GM21381 (cell line): ENCODE data around the gene WNK2.
"Not testable (repeated sequence)": the region's sequence is repeated elsewhere in the genome, so short reads cannot be mapped to it uniquely, and the experiment has no call there.

Experiments used
- ATAC-seq: cut with Tn5 transposase; IDR thresholded peaks from one replicate; pipeline ENCODE4 v1.9.1; 2021; ENCODE audit warnings: mild to moderate bottlenecking, moderate library complexity; ENCODE audit not compliant: unreplicated experiment

The WNK2 gene

DNA sequence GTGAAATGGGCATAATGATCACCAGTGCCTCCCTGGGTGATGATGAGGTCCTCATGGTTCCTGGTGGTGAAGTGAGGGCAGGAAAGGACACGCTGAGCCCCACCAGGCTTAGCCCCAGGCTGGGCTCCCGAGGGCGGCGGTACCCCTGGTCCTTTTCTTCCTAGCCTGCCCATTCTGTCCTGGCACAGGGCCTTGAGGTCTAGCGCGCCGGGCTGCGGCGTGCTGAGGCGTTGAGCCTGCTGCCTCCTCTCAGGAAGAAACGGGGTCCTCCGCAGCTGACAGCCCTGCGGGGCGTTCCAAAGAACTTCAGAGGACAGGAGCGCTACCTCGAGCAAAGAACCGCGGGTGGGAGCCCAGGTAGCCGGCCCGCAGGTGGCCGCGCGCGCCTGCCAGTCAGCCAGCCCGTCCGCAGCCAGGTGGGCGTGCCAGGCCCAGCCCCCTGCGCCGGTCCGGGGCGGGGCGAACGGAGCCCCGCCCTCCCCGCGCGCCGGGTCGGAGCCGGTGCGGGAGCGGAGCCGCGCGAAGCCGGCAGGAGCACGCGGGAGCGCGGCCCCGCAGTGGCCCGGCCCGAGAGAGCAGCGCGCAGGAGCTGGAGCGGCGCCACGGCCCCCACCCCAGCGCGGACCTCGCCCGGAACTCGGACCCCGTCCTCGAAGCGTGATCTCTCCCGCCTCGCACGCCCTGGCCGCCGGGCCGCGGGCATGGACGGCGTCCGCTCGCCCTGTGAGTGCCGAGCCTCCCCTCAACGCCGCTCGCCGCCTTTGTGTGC is at the start of gene WNK2:
WNK2 (plus strand) TSS at position 477 of the 769 bp plus-strand sequence. CDS start 791 bp downstream, outside the sequence.
- no peak for ATAC-seq

DNA sequence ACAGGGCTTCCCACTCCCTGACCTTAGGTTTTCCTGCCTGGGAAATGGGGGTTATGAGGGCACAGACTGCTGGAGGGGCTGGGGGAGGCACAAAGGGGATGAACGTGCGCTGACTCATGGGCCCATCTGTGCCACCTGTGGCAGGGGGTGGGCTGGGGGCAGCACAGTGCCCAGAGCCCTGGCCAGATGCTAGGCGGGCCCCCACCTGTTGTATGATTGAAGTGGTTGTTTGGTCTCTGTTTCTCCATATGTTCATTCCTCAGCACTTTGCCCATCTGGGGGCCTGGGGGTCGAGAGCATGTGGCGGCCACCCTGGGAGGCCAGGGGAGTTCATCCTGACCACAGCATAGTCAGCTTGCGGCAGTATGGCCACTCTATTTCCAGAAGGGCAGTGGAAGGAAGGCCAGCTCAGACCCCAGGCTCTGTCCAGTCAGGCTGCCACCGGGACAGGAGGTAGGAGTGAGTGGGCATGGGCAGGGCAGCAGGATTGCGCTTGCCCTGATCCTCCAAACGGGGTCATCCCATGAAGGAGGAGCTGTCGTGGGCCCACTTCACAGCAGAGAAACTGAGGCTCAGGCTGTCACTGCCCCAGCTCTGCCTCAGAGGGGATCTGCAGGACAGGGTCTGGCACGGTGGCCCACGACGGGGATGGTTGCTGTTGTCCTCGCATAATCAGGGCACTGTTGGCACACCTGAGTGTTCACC is 49.0 kb upstream of the WNK2 start:
- no peak for ATAC-seq

DNA sequence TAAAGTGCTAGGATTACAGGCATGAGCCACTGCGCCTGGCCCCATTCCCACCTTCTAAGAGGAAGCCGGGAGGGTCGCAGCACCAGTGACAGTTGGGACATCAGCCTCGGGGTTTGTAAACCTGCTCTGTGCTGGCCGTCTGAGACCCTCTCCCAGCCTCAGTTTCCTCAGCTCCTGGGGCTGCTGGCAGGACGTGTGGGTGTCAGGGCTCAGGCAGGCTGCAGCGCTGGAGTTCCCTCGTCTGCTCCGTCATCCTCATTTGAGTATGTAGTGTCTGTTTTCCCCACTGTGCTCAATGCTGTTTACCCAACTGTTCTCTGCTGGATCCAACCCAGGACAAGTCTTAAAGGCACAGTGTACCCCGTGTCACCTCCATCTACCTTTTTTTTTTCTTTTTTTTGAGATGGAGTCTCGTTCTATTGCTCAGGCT is 47.9 kb upstream of the WNK2 start:
- ATAC-seq = no peak

DNA sequence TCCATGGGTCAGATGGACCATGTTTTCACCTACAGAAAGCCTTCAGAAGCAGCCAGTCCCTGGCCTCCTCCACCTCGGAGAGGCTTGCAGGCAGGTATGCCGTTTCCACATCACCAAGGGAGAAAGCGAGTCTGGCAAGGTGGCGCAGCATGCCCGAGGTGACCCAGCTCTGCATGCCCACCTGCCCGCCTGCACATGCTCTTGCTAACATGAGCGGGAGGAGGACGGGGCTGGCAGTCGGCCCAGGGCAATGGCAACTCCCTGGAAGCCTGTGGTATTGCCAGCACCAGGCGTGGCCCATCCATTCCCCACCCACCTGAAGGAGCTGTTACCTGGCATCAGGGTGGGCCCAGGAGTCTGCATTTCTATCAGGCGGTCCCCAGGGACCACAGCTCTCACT is 46.6 kb upstream of the WNK2 start:
- no peak for ATAC-seq

DNA sequence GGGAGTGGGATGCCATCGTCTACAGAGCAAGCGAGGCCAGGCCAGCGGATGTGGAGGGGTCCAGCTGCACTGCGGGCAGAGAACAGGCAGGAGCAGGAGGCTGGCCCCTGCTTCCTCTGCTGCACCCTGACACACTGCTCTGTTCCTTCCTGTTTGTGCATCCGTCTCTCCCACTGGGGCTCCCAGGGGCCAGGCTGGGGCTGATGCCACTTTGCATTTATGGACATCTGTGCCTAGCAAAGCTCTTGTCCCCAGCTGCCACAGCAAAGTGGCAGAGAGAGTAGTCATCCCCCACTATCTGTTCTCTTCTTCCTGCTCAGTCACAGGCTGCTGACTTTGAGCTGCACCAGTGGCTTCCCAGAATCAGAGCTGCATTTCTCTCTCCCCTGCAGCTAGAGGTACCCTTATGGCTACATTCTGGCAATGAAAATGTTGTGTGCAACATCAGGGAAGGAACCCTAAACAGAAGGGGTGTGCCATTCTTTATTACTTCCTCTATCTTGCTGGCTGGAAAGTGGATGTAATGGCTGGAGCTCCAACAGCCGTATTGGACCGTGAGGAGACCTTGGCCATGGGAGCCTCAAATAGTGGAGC is 45.7 kb upstream of the WNK2 start:
- ATAC-seq = no peak

DNA sequence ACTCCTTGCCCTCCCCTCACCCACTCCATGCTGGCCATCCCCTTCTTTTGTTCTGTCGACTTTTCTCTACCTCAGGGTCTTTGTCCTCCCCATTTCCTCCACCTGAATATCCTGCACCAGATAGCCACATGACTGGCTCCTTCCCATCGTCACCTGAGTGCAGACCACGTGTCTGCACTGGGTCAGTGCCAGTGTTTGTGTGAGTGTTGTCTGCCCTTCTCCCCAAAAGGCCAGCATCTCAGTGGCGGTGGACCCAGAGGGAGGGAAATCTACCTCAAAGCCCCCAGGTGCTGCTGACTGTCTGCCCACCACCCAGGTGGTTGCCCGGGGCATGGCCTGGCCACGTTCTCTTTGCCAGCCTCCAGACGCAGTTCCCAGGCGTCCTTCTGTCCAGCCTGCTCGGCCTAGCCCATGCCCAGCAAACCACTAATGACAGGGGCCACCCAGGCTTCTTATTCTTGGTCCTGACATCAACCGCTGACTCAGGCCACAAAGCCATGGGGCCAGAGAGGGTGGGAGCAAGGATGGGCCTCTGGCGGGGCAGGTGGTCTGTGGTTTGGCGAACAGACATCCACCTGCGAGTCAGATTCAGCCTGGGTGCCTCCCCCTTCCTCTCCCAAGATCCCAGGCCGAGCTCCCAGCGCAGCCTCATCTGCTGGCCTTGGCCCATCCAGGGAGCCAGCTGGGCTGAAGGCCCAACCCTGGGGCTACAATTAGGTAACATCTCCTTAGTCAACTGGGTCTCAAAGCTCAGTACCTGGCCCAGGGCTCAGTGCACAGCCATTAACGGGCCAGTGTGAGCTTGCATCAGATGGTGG is 44.4 kb upstream of the WNK2 start:
- ATAC-seq = no peak

DNA sequence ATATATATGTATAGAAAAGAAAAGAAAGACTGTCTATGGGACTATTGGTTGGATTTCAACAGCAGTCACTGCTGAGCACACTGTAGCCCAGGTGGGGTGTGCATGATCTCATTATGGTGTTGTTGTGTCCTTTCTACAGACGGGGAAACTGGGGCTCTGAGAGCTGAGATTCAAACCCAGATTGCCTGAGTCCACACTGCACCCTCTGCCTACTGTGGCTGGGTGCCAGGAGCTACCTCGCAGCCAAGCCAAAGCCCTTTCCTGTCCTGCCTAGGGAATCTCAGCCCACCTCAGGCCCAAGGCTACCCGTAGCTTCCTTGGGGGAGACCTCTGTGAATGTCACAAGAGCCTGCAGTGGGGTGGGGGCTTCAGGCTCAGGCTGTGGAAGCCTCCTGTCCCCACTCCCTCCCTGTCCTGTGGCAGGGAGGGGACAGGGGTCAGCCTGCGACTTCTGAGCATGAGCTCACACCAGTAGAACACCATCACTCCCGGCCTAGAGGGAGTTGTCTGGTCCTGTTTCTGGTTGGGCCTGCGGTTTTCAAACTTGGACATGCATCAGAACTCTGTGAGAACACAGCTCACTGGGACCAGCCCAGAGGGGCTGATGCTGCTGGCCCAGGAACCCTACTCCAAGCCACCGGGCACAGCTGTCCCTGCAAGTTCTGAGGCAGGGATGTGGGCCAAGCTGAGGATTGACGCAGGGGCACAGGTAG is 42.0 kb upstream of the WNK2 start:
- no peak for ATAC-seq

DNA sequence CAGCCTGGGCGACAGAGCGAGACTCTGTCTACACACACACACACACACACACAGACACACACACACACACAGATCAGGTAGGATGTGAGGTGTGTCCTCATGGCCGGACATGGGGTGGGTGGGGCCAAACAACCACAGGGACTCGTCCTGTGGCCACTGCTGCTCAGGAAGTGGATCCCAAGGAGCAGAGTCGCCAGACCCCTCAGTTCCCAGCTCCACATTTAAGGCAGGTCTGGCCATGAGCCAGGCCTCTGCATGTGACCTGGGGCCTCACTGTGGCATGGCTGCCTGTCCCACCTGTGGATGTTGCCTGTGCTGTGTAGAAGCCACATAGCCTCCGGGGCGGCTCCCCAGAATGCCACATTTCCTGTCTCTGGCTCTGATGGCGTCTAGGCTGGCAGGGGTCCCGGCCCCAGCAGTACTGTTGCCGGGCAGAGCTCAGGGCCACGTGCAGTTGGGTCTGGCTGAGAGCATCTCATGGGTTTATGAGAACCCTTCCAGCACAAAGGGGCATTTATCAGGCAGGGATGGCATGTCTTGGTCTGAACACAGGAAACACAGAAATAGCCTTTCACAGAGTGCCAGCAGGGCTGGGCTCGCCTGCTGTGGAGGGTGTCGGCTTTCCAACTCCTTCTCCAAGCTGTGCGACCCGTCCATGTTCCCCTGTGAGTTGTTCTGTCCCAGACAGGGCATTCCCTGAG is 40.0 kb upstream of the WNK2 start:
- ATAC-seq = no peak

DNA sequence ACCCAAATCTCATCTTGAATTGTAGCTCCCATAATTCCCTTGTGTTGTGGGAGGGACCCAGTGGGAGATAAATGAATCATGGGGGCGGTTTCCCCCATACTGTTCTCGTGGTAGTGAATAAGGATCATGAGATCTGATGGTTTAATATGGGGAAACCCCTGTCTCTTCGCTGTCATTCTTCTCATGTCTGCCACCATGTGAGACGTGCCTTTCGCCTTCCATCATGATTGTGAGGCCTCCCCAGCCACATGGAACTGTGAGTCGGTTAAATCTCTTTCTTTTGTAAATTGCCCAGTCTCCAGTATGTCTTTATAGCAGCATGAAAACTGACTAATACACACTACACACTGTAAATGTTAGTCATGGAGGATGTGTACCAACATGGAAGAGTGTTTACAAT is 37.2 kb upstream of the WNK2 start:
- not testable (repeated sequence) for ATAC-seq

DNA sequence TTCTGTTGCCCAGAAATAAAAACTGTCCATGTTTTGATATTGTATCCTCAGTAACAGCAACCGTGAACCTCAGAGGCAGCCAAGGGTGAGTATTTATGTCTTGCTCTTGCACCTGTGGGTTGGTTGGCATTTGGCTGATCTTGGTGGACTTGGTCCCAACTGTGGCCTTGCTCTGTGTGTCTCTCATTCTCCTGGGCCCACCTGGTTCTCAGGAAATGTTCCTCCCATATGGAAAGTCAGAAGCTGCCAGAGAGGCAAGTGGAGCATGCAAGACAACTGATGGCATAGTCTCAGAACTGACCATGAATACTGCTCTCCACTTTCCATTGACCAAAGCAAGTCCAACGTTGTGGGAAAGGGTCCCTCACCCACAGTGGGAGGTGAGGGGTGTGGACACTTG is 36.3 kb upstream of the WNK2 start:
- ATAC-seq = no peak

DNA sequence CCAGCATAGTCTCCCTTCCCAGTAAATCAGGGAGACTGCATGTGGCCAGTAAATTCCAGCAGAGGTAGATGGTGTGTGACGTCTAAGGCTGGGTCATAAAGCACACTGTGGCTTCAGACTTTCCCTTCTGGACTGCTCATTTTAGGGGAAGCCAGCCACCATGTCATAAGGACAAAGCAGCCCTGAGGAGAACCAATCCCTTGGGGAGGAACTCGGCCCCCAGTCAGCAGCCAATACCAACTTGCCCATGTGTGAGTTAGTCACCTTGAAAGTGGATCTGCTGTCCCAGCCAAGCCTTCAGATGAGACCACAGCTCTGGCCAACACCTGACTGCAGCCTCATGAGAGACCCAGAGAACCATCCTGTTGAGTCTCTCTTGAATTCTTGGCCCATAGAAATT is 35.2 kb upstream of the WNK2 start:
- no peak for ATAC-seq

DNA sequence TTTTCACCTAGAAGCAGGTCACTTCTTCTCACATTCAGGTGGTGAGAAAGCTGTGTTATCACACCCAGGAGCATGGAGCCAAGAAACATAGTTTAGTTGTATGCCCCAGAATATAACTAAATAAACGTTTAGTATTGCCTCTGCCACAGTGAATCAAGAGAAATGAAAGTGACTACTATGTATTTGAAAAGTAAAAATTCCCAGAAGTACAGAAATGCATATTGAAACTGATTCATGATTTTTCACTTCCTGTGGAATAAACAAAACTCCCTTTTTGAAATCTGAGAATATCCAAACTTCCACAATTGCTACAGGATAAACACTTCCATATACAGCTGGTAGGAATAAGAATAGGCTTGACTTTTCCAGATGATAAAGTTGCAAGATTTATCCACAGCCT is 34.6 kb upstream of the WNK2 start:
- no peak for ATAC-seq

DNA sequence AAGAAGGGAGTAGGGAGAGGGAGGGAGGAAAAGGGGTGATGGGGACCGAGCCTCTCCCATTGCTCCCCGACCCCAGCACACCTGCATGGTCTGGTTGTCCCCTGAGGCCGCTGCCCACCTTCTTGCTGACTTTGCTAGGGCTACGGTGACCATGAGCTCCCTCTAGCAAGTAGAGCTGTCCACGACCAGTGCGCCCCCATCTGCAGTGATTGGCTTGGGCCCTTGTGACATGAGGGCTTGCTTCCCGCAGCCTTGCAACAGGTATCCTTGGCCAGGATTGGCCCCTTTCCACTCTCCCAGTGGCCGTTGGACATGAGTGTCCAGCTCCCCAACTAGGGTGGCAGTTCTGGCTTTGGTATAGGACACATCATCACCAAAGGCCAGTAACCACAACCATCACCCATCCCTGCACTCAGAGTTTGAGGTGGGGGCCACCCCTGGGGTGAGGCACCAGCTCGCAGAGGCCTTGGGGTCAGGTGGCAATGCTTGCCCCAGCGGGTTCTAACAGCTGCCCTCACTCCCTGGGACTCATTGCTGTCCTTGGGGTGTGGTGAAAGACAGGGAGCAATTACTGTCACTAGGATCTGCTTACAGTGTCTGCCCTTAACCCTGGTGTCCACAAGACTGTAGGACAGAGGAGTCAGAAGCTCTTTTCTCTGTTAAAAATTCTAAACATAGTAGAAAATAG is 32.7 kb upstream of the WNK2 start:
- ATAC-seq = no peak

DNA sequence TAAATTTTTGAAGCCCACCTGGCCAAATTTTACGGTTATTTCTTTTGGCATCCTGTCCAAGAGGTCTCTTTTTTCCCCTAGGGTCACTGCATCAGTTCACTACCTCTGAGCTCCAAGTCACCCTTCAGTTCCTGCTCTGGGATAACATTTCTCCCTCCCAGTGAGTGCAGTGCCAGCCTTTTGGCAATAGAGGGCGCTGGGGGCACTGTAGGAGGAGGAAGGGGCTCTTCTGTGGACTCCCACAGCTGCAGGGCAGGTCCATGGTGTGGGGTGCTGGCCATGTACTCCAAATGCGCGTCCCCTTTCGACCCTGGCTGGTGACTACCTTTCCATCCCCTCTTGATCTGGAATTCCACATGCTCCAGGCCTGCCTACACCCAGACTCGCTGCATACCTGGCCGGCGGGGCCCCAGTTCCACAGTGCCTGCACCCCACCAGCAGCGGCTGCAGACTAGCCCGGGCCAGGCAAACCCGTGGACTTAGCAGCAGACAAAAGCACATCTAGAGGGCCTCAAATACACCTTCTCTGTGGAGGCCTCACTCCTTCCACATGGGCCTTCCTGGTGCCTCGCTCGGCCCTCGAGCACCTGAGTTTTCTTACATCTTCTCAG is 29.5 kb upstream of the WNK2 start:
- no peak for ATAC-seq

DNA sequence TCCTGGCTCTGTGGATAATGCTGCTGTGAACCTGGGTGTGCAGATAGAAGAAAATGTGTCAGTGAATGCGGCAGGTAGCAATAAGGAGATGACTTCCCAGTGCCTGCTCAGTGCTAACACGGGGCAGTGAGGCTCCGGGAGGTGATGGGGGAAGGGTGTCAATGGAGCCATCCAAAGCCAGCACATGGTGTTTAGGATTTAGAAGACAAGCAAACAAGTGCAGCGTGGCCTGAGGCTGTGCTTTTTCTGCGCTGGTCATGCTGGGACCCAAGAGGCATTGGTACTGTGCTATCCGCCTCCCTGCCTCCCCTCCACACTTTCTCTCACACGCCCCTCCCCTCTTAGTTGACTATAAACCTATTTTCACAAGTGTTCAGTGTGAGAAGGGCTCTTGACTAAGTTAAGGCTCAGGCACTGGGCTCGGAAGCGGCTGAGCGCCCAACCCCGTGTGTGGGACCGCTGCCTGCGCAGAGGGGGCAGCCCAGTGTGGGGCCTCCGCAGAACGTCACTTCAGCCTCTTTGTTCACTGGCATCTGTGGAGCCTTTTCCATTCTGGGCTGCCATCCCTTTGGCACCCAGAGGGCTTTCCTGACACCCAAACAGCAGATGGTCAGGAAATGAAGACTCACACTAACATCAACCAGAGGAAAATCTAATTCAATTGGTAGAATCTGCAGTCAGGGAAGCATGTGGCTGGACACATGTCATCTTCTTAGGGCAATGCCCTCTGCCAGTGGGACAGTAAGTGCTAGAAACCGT is 28.0 kb upstream of the WNK2 start:
- ATAC-seq = no peak

DNA sequence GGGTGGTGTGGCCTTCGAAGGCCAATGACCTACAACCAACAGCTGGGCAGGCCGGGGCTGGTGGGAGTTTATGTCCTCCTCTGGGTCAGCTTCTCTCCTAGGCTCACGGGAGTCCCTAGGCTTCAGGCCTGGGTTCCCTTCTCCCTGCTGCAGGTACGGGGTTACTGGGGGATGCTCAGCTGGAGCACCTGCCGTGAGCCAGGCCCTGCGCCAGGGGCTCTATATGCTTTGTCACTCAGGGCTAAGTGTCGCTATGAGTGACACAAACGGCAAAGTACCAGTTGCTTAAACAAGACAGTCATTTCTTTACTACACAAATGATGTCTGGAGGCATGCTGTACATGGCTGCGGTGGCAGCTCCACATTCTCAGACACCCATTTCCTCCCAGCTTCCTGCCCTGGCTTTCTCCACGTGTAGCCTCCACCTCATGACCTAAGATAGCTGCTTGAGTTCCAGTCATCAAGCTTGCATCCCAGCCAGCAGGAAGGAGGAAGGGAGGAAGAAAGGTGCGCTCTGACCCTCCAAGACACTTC is 27.4 kb upstream of the WNK2 start:
- ATAC-seq = no peak

DNA sequence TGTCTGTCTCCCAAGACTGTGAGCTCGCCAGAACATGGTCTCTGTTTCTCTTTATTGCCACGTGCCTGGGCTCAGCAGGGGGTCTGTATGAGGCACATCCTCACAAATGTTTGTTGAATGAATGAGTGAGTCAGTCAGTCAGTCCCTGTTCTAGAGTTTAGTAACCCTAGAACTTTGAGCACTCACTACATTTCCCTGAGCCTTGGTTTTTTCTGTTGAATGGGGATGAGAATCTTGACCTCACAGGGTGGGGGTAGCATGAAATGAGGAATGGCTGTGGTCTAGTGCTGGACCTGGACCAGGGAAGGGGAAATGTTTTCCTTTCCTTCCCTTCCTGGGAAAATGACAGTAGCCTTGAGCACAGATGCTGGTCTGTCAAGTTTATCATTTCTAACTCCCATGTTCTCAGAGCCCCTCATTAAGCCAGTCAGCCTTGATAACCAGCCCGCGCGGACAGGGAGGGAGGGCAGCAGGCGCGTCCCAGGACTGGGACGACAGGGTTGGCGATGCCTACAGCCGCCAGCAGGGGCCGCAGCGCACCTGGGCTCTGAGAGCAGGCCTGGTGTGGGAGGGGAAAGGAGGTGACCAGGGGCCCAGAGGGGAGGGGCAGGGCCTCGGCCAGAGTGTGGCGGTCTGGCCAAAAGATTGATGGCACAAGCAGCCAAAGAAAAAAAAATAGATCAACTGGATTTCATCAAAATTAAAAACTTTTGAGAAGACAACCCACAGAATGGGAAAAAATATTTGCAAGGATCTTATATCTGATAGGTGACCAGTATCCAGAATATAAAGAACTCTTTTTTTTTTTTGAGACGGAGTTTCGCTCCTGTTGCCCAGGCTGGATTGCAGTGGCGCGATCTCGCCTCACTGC is 24.1 kb upstream of the WNK2 start:
- ATAC-seq = peak; percentile 89
